H9 (cell line): Measurements from ENCODE around the gene C5orf15. TPM values are rescaled to one million over a fixed set of nuclear protein-coding genes. Genes with fewer than 3 reads are reported as not detected.

Experiments used
- DNase-seq: peaks from one replicate; pipeline ENCODE4 v3.0.0-alpha.2; 2017
- H2AFZ ChIP-seq: one replicate; pipeline ENCODE4 v1.6.1; 2013; ENCODE audit warnings: mild to moderate bottlenecking, low read length, control low read depth, moderate library complexity
- H2AK5ac ChIP-seq: 2 replicates; pipeline ENCODE4 v1.6.1; 2013; ENCODE audit warnings: low read length, control low read depth, mixed read lengths; ENCODE audit not compliant: insufficient read length
- H2BK120ac ChIP-seq: one replicate; pipeline ENCODE4 v1.6.1; 2013; ENCODE audit warnings: low read depth, mild to moderate bottlenecking, low read length, control low read depth, inconsistent platforms; ENCODE audit not compliant: poor library complexity, severe bottlenecking
- H2BK12ac ChIP-seq: 2 replicates; pipeline ENCODE4 v1.6.1; 2013; ENCODE audit warnings: low read length, control low read depth, mixed read lengths, low read depth; ENCODE audit not compliant: insufficient read length
- H2BK15ac ChIP-seq: 2 replicates; pipeline ENCODE4 v1.6.1; 2013; ENCODE audit warnings: low read depth, low read length, control low read depth
- H2BK20ac ChIP-seq: one replicate; pipeline ENCODE4 v1.6.1; 2013; ENCODE audit warnings: low read depth, mild to moderate bottlenecking, low read length, control low read depth, inconsistent platforms; ENCODE audit not compliant: poor library complexity, severe bottlenecking
- H2BK5ac ChIP-seq: 2 replicates; pipeline ENCODE4 v1.6.1; 2013; ENCODE audit warnings: low read length, control low read depth, mixed read lengths; ENCODE audit not compliant: insufficient read length
- H3K14ac ChIP-seq: 2 replicates; pipeline ENCODE4 v1.6.1; 2013; ENCODE audit warnings: low read length, control low read depth; ENCODE audit not compliant: insufficient read depth
- H3K18ac ChIP-seq: 2 replicates; pipeline ENCODE4 v1.6.1; 2013; ENCODE audit warnings: low read depth, mild to moderate bottlenecking, mixed read lengths, low read length, control low read depth; ENCODE audit not compliant: insufficient read length
- H3K23ac ChIP-seq: 2 replicates; pipeline ENCODE4 v1.6.1; 2013; ENCODE audit warnings: low read length, control low read depth, mixed read lengths, low read depth; ENCODE audit not compliant: insufficient read length
- H3K23me2 ChIP-seq: 2 replicates; pipeline ENCODE4 v1.6.1; 2013; ENCODE audit warnings: low read depth, mild to moderate bottlenecking, mixed read lengths, low read length, control low read depth; ENCODE audit not compliant: insufficient read length, poor library complexity, severe bottlenecking
- H3K27ac ChIP-seq: 2 replicates; pipeline ENCODE4 v1.5.1; 2013; ENCODE audit warnings: low read length, control low read depth, mixed read lengths, low read depth; ENCODE audit not compliant: insufficient read length
- H3K27me3 ChIP-seq: 2 replicates; pipeline ENCODE4 v1.6.1; 2013; ENCODE audit warnings: low read length, control low read depth, inconsistent platforms; ENCODE audit not compliant: insufficient read depth
- H3K4ac ChIP-seq: 2 replicates; pipeline ENCODE4 v1.6.1; 2013; ENCODE audit warnings: low read depth, mild to moderate bottlenecking, control low read depth, inconsistent platforms, low read length, moderate library complexity
- H3K4me1 ChIP-seq: 2 replicates; pipeline ENCODE4 v1.6.1; 2013; ENCODE audit warnings: low read length, control low read depth, inconsistent platforms; ENCODE audit not compliant: insufficient read depth
- H3K4me2 ChIP-seq: 2 replicates; pipeline ENCODE4 v1.6.1; 2013; ENCODE audit warnings: low read length, control low read depth, mixed read lengths; ENCODE audit not compliant: insufficient read length, insufficient read depth
- H3K56ac ChIP-seq: 2 replicates; pipeline ENCODE4 v1.6.1; 2013; ENCODE audit warnings: low read depth, mild to moderate bottlenecking, mixed read lengths, low read length, control low read depth; ENCODE audit not compliant: insufficient read length
- H3K79me1 ChIP-seq: 2 replicates; pipeline ENCODE4 v1.6.1; 2013; ENCODE audit warnings: low read depth, mild to moderate bottlenecking, moderate library complexity, low read length, control low read depth, inconsistent platforms; ENCODE audit not compliant: insufficient read depth, poor library complexity, severe bottlenecking
- H3K79me2 ChIP-seq: 2 replicates; pipeline ENCODE4 v1.6.1; 2013; ENCODE audit warnings: low read length, control low read depth, inconsistent platforms; ENCODE audit not compliant: insufficient read depth
- H3K9ac ChIP-seq: 2 replicates; pipeline ENCODE4 v1.6.1; 2013; ENCODE audit warnings: low read length, control low read depth, mixed read lengths; ENCODE audit not compliant: insufficient read length; ENCODE audit errors: extremely low read depth
- H3K9me3 ChIP-seq: one replicate; pipeline ENCODE4 v1.6.1; 2013; ENCODE audit warnings: low read depth, low read length, inconsistent platforms; ENCODE audit not compliant: control insufficient read depth
- H3T11ph ChIP-seq: one replicate; pipeline ENCODE4 v1.6.1; 2013; ENCODE audit warnings: mild to moderate bottlenecking, low read length, control low read depth, inconsistent platforms
- H4K20me1 ChIP-seq: one replicate; pipeline ENCODE4 v1.6.1; 2013; ENCODE audit not compliant: control insufficient read depth, insufficient read length, insufficient read depth
- H4K5ac ChIP-seq: 2 replicates; pipeline ENCODE4 v1.6.1; 2013; ENCODE audit warnings: low read depth, mild to moderate bottlenecking, mixed read lengths, low read length, control low read depth; ENCODE audit not compliant: insufficient read length
- H4K8ac ChIP-seq: replicated peaks from 2 replicates; pipeline ENCODE4 v1.6.1; 2013; ENCODE audit warnings: low read length, control low read depth, mixed read lengths, low read depth; ENCODE audit not compliant: insufficient read length
- H4K91ac ChIP-seq: 2 replicates; pipeline ENCODE4 v1.6.1; 2013; ENCODE audit warnings: low read depth, mild to moderate bottlenecking, moderate library complexity, mixed read lengths, low read length, control low read depth; ENCODE audit not compliant: insufficient read length
- H3K27ac Mint-ChIP-seq, 3 experiments: 2 replicates in 2 of 3; 3 replicates in 1 of 3; pipeline ENCODE4 v1.8.0; 2020 to 2021; ENCODE audit warnings: mixed read lengths in 3 of 3, mild to moderate bottlenecking in 1 of 3, moderate library complexity in 1 of 3
- H3K27me3 Mint-ChIP-seq: 2 replicates; pipeline ENCODE4 v1.8.0; 2021; ENCODE audit warnings: low read depth, mild to moderate bottlenecking, moderate library complexity, mixed read lengths
- H3K36me3 Mint-ChIP-seq, 3 experiments: 2 replicates in 2 of 3; 3 replicates in 1 of 3; pipeline ENCODE4 v1.8.0; 2020 to 2021; ENCODE audit warnings: low read depth in 3 of 3, mixed read lengths in 3 of 3; ENCODE audit not compliant: insufficient read depth in 1 of 3
- H3K4me1 Mint-ChIP-seq, 2 experiments: 2 replicates each; pipeline ENCODE4 v1.8.0; 2020; ENCODE audit warnings: mixed read lengths in 2 of 2
- H3K4me3 Mint-ChIP-seq, 2 experiments: 2 replicates in 1 of 2; 3 replicates in 1 of 2; pipeline ENCODE4 v1.8.0; 2020 to 2021; ENCODE audit warnings: mild to moderate bottlenecking in 2 of 2, mixed read lengths in 2 of 2, moderate library complexity in 1 of 2
- H3K9me3 Mint-ChIP-seq, 2 experiments: 2 replicates in 1 of 2; 3 replicates in 1 of 2; pipeline ENCODE4 v1.8.0; 2020; ENCODE audit warnings: mild to moderate bottlenecking in 2 of 2, mixed read lengths in 2 of 2, moderate library complexity in 1 of 2
- CTCF ChIP-seq: fragments of 200-600 bp; sonication (generic); conservative IDR thresholded peaks from 3 replicates; pipeline ENCODE4 v1.8.0; 2021; ENCODE audit warnings: antibody characterized with exemption, mild to moderate bottlenecking
- WGBS: extraction: QIAGEN DNeasy Blood & Tissue Kit; methylation state at CpG from one replicate; pipeline ENCODE4 v1.1.7; 2013; ENCODE audit warnings: missing lambda C conversion rate, low lambda C conversion rate, mixed read lengths; ENCODE audit not compliant: insufficient read length; ENCODE audit errors: extremely low coverage; 5-methylcytosine and 5-hydroxymethylcytosine counted together
- total RNA-seq: library from RNA; stranded (reverse); gene quantifications from 2 replicates; pipeline ENCODE4 v1.2.1, GENCODE V29; 2021

The C5orf15 gene
- total RNA-seq, 1 experiment from 2014 or later = 33.4 TPM

DNA sequence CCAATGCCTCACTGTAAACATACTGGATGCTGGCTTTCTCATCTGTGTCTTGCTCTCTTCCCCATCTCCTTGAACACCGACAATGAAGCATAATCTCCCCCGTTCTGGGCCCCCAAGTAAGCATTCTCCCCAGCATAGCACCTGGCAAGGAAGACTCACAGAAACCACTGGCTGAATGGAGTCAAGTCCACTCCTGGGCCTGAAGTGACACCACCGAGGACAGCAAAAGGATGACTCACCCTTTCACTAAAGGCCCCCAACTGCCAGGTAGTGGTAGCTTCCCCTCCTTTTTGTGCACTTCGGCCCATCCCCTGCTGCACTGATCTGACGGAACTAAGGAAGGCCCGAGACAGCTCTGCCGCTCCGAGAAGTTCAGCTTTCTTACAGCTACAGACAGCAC lies 26.9 kb upstream of the C5orf15 start:
- H3K36me3 Mint-ChIP-seq = peaks cover 2 to 12% (median 12%) of the 10 kb centered on the region in 3 experiments; a peak in 6 of 7 replicates
- H3K4me1 Mint-ChIP-seq = peaks cover 35 to 38% of the 10 kb centered on the region in 2 experiments
- Histone ChIP-seq H3K79me2 (peaks cover 67% of the 10 kb centered on the region), H3K79me1 (peaks cover 16% of the 10 kb centered on the region), H3K4ac (no peak overlapping the region), H2BK20ac (no peak overlapping the region), H2BK120ac (no peak overlapping the region), H4K20me1 (peaks cover 5% of the 10 kb centered on the region), H3K4me2 (no peak overlapping the region), H4K5ac (no peak overlapping the region), H4K91ac (no peak overlapping the region), H3K27me3 (no peaks in the 10 kb centered on the region), H3K18ac (no peak overlapping the region), H3K4me1 (peaks cover 6% of the 10 kb centered on the region; the same call in 1 of the 2 replicates), H2BK5ac (no peak overlapping the region), H3K9ac (no peak overlapping the region), H3K23ac (no peak overlapping the region), H2AK5ac (no peak overlapping the region), H3K27ac (no peak overlapping the region), H2AFZ (no peak overlapping the region), H2BK15ac (no peak overlapping the region), H4K8ac (no peak overlapping the region), H2BK12ac (no peak overlapping the region), H3K56ac (no peak overlapping the region), H3T11ph (no peak overlapping the region), H3K9me3 (no peaks in the 10 kb centered on the region), H3K14ac (no peak overlapping the region), H3K23me2 (no peaks in the 10 kb centered on the region)
- WGBS = no CpG with 5 or more reads among the region's 8 CpGs
- no peak for DNase-seq
- peak overlapping the region in 1 of 2 experiments; percentile 1; a peak in 1 of 5 replicates for H3K4me3 Mint-ChIP-seq
- no peak for TF ChIP-seq CTCF
- H3K27me3 Mint-ChIP-seq = no peaks in the 10 kb centered on the region
- H3K27ac Mint-ChIP-seq = peak overlapping the region; percentile 33 to 82 (median 37); a peak in 6 of 7 replicates
- no peaks in the 10 kb centered on the region; a peak in 1 of 5 replicates for H3K9me3 Mint-ChIP-seq
